ENCODE results near the gene CYTH4.

DNA sequence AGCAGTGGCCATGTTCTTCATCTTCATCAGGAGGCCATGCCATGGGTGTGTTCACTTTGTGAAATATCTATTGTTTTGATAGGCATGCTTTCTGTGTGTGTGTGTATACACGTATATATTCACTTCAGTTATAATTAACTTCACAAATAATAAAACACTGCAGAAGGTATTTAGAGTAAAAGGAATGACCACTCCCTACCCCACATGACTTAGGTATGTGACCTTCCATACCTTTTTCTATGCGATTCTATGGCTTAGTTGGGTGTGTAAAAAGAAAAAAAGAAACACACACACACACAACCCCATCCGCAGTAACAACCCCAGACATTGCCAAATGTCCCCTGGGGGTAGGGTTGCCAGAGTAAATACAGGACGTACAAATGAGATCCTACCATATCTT, 72.0 kb downstream of the CYTH4 start:
- TF ChIP-seq, protein P1, sequence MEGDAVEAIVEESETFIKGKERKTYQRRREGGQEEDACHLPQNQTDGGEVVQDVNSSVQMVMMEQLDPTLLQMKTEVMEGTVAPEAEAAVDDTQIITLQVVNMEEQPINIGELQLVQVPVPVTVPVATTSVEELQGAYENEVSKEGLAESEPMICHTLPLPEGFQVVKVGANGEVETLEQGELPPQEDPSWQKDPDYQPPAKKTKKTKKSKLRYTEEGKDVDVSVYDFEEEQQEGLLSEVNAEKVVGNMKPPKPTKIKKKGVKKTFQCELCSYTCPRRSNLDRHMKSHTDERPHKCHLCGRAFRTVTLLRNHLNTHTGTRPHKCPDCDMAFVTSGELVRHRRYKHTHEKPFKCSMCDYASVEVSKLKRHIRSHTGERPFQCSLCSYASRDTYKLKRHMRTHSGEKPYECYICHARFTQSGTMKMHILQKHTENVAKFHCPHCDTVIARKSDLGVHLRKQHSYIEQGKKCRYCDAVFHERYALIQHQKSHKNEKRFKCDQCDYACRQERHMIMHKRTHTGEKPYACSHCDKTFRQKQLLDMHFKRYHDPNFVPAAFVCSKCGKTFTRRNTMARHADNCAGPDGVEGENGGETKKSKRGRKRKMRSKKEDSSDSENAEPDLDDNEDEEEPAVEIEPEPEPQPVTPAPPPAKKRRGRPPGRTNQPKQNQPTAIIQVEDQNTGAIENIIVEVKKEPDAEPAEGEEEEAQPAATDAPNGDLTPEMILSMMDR (IDR thresholded peaks at IDR 0.05; ENCODE audit: low read depth, low read length, missing input control), result no peak
- TF ChIP-seq, protein P2, sequence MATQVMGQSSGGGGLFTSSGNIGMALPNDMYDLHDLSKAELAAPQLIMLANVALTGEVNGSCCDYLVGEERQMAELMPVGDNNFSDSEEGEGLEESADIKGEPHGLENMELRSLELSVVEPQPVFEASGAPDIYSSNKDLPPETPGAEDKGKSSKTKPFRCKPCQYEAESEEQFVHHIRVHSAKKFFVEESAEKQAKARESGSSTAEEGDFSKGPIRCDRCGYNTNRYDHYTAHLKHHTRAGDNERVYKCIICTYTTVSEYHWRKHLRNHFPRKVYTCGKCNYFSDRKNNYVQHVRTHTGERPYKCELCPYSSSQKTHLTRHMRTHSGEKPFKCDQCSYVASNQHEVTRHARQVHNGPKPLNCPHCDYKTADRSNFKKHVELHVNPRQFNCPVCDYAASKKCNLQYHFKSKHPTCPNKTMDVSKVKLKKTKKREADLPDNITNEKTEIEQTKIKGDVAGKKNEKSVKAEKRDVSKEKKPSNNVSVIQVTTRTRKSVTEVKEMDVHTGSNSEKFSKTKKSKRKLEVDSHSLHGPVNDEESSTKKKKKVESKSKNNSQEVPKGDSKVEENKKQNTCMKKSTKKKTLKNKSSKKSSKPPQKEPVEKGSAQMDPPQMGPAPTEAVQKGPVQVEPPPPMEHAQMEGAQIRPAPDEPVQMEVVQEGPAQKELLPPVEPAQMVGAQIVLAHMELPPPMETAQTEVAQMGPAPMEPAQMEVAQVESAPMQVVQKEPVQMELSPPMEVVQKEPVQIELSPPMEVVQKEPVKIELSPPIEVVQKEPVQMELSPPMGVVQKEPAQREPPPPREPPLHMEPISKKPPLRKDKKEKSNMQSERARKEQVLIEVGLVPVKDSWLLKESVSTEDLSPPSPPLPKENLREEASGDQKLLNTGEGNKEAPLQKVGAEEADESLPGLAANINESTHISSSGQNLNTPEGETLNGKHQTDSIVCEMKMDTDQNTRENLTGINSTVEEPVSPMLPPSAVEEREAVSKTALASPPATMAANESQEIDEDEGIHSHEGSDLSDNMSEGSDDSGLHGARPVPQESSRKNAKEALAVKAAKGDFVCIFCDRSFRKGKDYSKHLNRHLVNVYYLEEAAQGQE (IDR thresholded peaks at IDR 0.05), result no peak
- TF ChIP-seq TAF1 (conservative IDR thresholded peaks at IDR 0.05) (no peak), GABPA (IDR thresholded peaks at IDR 0.05 in 1 of 2, conservative IDR thresholded peaks at IDR 0.05 in 1 of 2) (no peak), RXRA (IDR thresholded peaks at IDR 0.05) (no peak), SP1 (IDR thresholded peaks at IDR 0.05) (no peak), JUND (IDR thresholded peaks at IDR 0.05) (no peak), RAD21 (IDR thresholded peaks at IDR 0.05) (no peak), YY1 (IDR thresholded peaks at IDR 0.05) (no peak)
- TF ChIP-seq, protein P3, sequence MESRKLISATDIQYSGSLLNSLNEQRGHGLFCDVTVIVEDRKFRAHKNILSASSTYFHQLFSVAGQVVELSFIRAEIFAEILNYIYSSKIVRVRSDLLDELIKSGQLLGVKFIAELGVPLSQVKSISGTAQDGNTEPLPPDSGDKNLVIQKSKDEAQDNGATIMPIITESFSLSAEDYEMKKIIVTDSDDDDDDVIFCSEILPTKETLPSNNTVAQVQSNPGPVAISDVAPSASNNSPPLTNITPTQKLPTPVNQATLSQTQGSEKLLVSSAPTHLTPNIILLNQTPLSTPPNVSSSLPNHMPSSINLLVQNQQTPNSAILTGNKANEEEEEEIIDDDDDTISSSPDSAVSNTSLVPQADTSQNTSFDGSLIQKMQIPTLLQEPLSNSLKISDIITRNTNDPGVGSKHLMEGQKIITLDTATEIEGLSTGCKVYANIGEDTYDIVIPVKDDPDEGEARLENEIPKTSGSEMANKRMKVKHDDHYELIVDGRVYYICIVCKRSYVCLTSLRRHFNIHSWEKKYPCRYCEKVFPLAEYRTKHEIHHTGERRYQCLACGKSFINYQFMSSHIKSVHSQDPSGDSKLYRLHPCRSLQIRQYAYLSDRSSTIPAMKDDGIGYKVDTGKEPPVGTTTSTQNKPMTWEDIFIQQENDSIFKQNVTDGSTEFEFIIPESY (IDR thresholded peaks at IDR 0.05), result no peak
- TF ChIP-seq, protein P4, sequence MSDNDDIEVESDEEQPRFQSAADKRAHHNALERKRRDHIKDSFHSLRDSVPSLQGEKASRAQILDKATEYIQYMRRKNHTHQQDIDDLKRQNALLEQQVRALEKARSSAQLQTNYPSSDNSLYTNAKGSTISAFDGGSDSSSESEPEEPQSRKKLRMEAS (IDR thresholded peaks at IDR 0.05), result no peak
